ENCODE results near the gene CCL11.

DNA sequence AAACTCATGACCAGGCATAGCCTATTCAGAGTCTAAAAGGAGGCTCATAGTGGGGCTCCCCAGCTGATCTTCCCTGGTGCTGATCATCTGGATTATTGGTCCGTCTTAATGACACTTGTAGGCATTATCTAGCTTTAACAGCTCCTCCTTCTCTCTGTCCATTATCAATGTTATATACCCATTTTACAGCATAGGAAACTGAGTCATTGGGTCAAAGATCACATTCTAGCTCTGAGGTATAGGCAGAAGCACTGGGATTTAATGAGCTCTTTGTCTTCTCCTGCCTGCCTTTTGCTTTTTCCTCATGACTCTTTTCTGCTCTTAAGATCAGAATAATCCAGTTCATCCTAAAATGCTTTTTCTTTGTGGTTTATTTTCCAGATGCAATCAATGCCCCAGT is 29.7 kb upstream of the CCL11 start:
- TF ChIP-seq POLR2A (IDR thresholded peaks at IDR 0.05), result no peak
- TF ChIP-seq, protein P1, sequence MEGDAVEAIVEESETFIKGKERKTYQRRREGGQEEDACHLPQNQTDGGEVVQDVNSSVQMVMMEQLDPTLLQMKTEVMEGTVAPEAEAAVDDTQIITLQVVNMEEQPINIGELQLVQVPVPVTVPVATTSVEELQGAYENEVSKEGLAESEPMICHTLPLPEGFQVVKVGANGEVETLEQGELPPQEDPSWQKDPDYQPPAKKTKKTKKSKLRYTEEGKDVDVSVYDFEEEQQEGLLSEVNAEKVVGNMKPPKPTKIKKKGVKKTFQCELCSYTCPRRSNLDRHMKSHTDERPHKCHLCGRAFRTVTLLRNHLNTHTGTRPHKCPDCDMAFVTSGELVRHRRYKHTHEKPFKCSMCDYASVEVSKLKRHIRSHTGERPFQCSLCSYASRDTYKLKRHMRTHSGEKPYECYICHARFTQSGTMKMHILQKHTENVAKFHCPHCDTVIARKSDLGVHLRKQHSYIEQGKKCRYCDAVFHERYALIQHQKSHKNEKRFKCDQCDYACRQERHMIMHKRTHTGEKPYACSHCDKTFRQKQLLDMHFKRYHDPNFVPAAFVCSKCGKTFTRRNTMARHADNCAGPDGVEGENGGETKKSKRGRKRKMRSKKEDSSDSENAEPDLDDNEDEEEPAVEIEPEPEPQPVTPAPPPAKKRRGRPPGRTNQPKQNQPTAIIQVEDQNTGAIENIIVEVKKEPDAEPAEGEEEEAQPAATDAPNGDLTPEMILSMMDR (IDR thresholded peaks at IDR 0.05), result no peak
